HG02973 (cell line): Measurements from ENCODE around the gene SH3BGRL2.
"Not testable (repeated sequence)": the region's sequence is repeated elsewhere in the genome, so short reads cannot be mapped to it uniquely, and the experiment has no call there.

ENCODE experiments used
- ATAC-seq: cut with Tn5 transposase; IDR thresholded peaks from one replicate; pipeline ENCODE4 v1.9.1; 2021; ENCODE audit warnings: moderate library complexity; ENCODE audit not compliant: unreplicated experiment

The SH3BGRL2 gene

GRCh38 chr6:79734374-79734773 lies 103.2 kb downstream of the SH3BGRL2 start:
- ATAC-seq = no peak

GRCh38 chr6:79735183-79735582 lies 104.1 kb downstream of the SH3BGRL2 start:
- no peak for ATAC-seq

- ATAC-seq = no peak
Measured at GRCh38 chr6:79737172-79737571, 106.0 kb downstream of the SH3BGRL2 start.

GRCh38 chr6:79742030-79742429 lies 110.9 kb downstream of the SH3BGRL2 start:
- ATAC-seq = no peak

GRCh38 chr6:79745282-79745681 lies 114.2 kb downstream of the SH3BGRL2 start:
- ATAC-seq = not testable (repeated sequence)

- not testable (repeated sequence) for ATAC-seq
Measured at GRCh38 chr6:79746325-79746724, 115.2 kb downstream of the SH3BGRL2 start.

- no peak for ATAC-seq
Measured at GRCh38 chr6:79750806-79751205, 119.7 kb downstream of the SH3BGRL2 start.
